ENCODE data around the gene SPNS2. TPM values are rescaled to one million over a fixed set of nuclear protein-coding genes. Genes with fewer than 3 reads are reported as not detected.

The SPNS2 gene
- total RNA-seq, 3 donors from 2014 or later, result 9.2 to 24.5 (median 11.0) TPM

DNA sequence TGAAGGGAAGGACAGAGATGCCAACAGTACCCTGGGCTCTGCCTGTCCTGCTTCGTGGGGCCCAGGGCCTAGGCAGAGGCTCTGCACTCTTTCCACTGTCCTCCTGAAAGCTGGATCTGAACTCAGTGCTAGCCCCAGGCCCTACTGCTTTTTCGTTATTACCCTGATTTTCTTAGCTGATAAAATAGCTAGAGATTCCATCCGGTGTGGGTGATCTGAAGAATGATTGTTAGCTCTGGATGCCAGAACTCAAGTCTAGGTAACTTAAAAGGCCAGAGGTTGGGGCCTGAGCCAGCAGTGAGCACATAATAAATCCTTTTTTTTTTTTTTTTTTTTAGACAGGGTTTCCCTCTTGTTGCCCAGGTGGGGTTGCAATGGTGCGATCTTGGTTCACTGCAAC is 58.3 kb downstream of the SPNS2 start:
- intact Hi-C loops (cut with DNase I, micrococcal nuclease), result no loop called here
- no peaks in the 10 kb centered on the region for H3K36me3 ChIP-seq (ENCODE audit: low read depth)
- H3K9me3 ChIP-seq, result no peaks in the 10 kb centered on the region
- DNase-seq (peak in 1 of 3 donors; percentile 3), ATAC-seq (no peak)
- TF ChIP-seq, protein P1, sequence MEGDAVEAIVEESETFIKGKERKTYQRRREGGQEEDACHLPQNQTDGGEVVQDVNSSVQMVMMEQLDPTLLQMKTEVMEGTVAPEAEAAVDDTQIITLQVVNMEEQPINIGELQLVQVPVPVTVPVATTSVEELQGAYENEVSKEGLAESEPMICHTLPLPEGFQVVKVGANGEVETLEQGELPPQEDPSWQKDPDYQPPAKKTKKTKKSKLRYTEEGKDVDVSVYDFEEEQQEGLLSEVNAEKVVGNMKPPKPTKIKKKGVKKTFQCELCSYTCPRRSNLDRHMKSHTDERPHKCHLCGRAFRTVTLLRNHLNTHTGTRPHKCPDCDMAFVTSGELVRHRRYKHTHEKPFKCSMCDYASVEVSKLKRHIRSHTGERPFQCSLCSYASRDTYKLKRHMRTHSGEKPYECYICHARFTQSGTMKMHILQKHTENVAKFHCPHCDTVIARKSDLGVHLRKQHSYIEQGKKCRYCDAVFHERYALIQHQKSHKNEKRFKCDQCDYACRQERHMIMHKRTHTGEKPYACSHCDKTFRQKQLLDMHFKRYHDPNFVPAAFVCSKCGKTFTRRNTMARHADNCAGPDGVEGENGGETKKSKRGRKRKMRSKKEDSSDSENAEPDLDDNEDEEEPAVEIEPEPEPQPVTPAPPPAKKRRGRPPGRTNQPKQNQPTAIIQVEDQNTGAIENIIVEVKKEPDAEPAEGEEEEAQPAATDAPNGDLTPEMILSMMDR (IDR thresholded peaks at IDR 0.05), result no peak
- H3K4me1 ChIP-seq (ENCODE audit: low read depth), result peaks cover 38% of the 10 kb centered on the region
- no peak overlapping the region for H3K4me3 ChIP-seq

DNA sequence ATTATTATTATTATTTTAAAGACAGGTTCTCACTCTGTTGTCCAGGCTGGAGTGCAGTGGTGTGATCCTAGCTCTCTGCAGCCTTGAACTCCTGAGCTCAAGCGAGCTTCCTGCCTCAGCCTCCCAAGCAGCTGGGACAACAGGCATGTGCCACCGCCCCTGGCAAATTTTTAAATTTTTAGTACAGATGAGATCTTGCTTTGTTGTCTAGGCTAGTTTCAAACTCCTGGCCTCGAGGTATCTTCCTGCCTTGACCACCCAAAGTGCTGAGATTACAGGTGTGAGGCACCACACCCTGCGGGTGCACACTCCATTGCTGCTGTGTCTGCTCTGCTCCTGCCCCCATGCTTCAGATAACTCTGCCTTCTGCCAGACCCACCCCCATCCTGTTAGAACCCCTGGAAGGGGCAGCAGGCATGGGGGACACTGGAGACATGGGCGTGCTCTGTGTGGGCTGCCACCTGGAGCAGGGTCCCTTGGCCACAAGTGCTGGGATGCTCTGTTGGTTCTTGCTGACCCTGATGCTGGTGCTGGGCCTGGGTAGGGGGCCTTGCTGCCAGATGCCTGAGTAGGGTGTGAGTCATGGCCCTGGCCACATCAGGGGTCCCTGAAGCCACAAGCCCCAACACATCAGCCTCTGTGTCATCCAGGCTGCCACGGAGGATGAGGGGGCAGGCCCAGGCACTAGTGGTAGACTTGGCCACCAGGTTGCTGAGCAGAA is 59.1 kb downstream of the SPNS2 start:
- intact Hi-C loops (cut with DNase I, micrococcal nuclease), result no loop called here
- Histone ChIP-seq H3K4me3 (no peak overlapping the region), H3K36me3 (ENCODE audit: low read depth) (no peaks in the 10 kb centered on the region), H3K4me1 (ENCODE audit: low read depth) (peaks cover 43% of the 10 kb centered on the region), H3K9me3 (no peaks in the 10 kb centered on the region)
- TF ChIP-seq, protein P1 (IDR thresholded peaks at IDR 0.05), result no peak
- DNase-seq (peak in 1 of 3 donors; percentile 47), ATAC-seq (no peak)

DNA sequence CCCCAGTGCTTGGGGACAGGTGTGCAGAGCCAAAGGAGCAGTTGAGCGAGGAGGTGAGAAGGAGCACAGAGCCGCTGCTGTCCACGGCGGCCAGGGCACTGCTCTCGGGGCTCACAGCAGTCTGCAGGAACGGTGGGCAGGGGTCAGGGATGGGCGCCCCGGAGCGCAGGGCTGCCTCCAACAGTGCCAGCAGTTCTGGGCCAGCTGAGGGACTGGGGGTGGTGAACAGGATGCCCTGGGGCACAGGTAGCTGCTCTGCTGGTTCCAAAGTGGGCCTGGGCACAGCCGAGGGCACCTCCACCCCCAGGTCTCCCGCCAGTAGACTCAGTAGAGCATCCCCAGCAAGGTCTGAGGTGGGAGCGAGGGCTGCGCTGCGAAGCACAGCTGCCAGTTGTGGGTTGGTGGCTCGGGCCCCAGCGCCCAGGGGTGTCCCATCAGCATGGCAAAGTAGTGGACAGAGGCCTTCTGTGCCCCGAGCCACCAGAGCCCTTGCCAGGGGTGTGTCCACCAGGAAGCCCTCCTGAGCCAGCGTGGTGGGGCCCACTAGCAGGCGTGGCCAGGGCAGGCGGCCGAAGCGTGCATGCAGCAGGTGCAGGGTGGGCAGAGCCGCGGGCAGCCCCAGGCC is 59.8 kb downstream of the SPNS2 start:
- ATAC-seq, result no peak
- Histone ChIP-seq H3K36me3 (ENCODE audit: low read depth) (no peaks in the 10 kb centered on the region), H3K4me1 (ENCODE audit: low read depth) (peaks cover 44% of the 10 kb centered on the region), H3K9me3 (no peaks in the 10 kb centered on the region), H3K4me3 (no peak overlapping the region)
- DNase-seq, result peak in 2 of 3 donors; percentile 39 to 62
- TF ChIP-seq, protein P1 (IDR thresholded peaks at IDR 0.05), result no peak
- intact Hi-C loops (cut with DNase I, micrococcal nuclease), result no loop called here

DNA sequence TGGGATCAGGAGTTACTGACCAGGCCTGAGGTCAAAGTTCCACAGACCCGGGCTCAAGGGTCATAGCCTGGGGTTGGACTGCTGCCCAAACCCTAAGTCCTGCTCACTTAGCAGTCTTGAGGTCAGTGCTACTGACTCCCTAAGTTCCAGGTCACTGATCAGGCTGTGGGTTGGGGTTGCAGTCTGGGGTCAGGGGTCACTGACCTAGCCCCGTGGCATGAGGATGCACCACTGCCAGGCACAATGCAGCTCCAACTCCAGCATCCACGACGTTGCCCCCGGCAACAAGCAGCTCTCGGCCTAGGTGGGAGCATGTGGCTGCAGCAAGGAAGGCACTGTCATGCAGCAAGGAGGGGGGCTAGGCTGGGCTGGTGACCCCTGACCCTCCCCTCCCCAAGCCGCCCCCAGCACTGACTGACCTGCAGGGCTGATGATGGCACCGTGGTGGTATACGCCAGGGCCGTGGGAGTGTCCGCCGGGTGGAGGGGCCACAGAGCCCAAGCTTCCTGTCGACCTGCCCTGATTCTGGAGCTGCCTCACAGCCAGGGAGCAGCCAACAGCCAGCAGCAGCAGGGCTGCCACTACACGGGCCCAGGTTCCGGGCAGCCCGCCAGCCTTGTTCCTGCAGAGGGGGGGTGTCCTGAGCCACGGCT is 60.6 kb downstream of the SPNS2 start:
- H3K4me1 ChIP-seq (ENCODE audit: low read depth), result peaks cover 39% of the 10 kb centered on the region
- peak overlapping the region; percentile 33 for H3K4me3 ChIP-seq
- ATAC-seq (peak; percentile 9), DNase-seq (peak; percentile 55 to 72 (median 70))
- TF ChIP-seq, protein P1 (IDR thresholded peaks at IDR 0.05), result no peak
- no peaks in the 10 kb centered on the region for H3K36me3 ChIP-seq (ENCODE audit: low read depth)
- H3K9me3 ChIP-seq, result no peaks in the 10 kb centered on the region
- intact Hi-C loops (cut with DNase I, micrococcal nuclease), result no loop called here

DNA sequence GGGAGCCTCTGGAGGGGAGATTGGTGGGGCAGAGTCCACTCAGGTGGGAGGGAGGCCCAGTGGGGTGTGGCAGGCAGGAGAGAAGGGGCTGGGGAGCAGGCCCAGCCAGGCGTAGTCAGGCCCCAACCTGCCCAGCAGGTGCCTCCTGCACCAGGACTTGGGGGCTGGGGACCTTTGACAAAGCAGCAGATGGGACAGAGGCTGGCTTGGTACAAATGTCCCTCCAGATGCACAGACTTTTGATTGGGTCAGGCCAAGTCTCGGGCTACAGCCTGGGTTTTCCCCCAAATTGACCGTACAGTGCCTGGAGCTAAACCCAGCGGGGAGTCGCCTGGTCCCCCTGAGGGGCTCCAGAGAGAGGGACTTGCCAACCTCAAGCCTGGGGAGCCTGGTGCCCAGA is 61.3 kb downstream of the SPNS2 start:
- ATAC-seq (peak; percentile 45), DNase-seq (peak; percentile 61 to 74 (median 71))
- no peaks in the 10 kb centered on the region for H3K36me3 ChIP-seq (ENCODE audit: low read depth)
- H3K4me1 ChIP-seq (ENCODE audit: low read depth), result peaks cover 34% of the 10 kb centered on the region
- TF ChIP-seq, protein P1 (IDR thresholded peaks at IDR 0.05), result no peak
- intact Hi-C loops (cut with DNase I, micrococcal nuclease), result no loop called here
- peak overlapping the region; percentile 33 for H3K4me3 ChIP-seq
- no peaks in the 10 kb centered on the region for H3K9me3 ChIP-seq
